Spleen (tissue), 7 donors: ENCODE data around the gene NFYC.

Source experiments
- POLR2A ChIP-seq, 3 donors: fragments of 450-650 bp; IDR thresholded peaks; one replicate each; pipeline ENCODE4 v1.5.1; 2017; ENCODE audit warnings: antibody characterized with exemption in 3 of 3, mild to moderate bottlenecking in 1 of 3
- POLR2AphosphoS5 ChIP-seq, 3 donors: sonication (generic); formaldehyde crosslinking; IDR thresholded peaks; one replicate each; pipeline ENCODE4 v1.5.1; 2017; ENCODE audit warnings: antibody characterized with exemption in 3 of 3
- TF ChIP-seq, protein P1 (sequence below), 11 experiments: fragments of 200-600 bp in 7 of 11; fragments of 450-650 bp in 4 of 11; sonication (generic) in 4 of 11; IDR thresholded peaks in 8 of 11; conservative IDR thresholded peaks in 3 of 11; 1 replicate in 7 of 11; 2 replicates in 4 of 11; pipeline versions ENCODE4 v1.4.0 to v1.8.0; 2016 to 2021; ENCODE audit warnings: antibody characterized with exemption in 11 of 11, inconsistent platforms in 4 of 11, mild to moderate bottlenecking in 1 of 11
- donor health status: DM: no; HTN: no; CAD: no; lungs with moderate emphysema.
- donor health status: DM: no; HTN: no; CAD: no.
- donor health status: DM: no; HTN: no; CAD: no.

DNA sequence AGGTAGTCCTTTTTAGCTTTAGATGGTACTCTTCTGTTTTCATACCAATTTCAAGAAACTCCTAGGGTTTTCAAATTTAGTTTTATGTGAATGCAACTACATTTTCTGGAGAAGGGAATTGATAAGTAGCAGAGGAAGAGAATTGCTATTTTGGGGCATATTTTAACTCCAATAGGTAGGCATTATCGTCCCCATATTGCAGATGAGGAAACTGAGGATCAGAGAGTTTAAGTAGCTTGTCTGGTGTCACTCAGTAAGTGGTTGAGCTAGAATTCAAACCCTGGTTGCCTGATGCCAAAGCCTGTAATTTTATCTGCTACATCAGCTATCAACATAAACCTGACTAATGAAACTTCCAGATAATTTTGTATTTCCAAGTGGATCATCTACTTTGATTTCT, 1.9 kb downstream of the NFYC start:
- TF ChIP-seq, protein P1, sequence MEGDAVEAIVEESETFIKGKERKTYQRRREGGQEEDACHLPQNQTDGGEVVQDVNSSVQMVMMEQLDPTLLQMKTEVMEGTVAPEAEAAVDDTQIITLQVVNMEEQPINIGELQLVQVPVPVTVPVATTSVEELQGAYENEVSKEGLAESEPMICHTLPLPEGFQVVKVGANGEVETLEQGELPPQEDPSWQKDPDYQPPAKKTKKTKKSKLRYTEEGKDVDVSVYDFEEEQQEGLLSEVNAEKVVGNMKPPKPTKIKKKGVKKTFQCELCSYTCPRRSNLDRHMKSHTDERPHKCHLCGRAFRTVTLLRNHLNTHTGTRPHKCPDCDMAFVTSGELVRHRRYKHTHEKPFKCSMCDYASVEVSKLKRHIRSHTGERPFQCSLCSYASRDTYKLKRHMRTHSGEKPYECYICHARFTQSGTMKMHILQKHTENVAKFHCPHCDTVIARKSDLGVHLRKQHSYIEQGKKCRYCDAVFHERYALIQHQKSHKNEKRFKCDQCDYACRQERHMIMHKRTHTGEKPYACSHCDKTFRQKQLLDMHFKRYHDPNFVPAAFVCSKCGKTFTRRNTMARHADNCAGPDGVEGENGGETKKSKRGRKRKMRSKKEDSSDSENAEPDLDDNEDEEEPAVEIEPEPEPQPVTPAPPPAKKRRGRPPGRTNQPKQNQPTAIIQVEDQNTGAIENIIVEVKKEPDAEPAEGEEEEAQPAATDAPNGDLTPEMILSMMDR (IDR thresholded peaks at IDR 0.05 in 8 of 11, conservative IDR thresholded peaks at IDR 0.05 in 3 of 11) = no peak
- TF ChIP-seq POLR2A (IDR thresholded peaks at IDR 0.05) = no peak
- TF ChIP-seq POLR2AphosphoS5 (IDR thresholded peaks at IDR 0.05) = no peak
